Thymus (tissue), 11 donors: ENCODE results near the gene VWA3B. TPM values are rescaled to one million over a fixed set of nuclear protein-coding genes. Genes with fewer than 3 reads are reported as not detected.

Experiments used
- DNase-seq, 9 donors: peaks; one replicate each; pipeline ENCODE4 v3.0.0-alpha.2; 2013; ENCODE audit warnings: low spot score in 9 of 9, low read depth in 6 of 9, missing footprints in 1 of 9
- H3K27ac ChIP-seq, 2 donors: one replicate each; pipeline ENCODE4 v1.5.1; 2013; ENCODE audit warnings: control low read depth in 1 of 2, low read depth in 1 of 2, low read length in 1 of 2, mild to moderate bottlenecking in 1 of 2, moderate library complexity in 1 of 2
- H3K27me3 ChIP-seq, 2 donors: one replicate each; pipeline ENCODE4 v1.5.1; 2013; ENCODE audit warnings: low read length in 1 of 2; ENCODE audit not compliant: control insufficient read depth in 2 of 2, insufficient read depth in 1 of 2
- H3K36me3 ChIP-seq, 2 donors: one replicate each; pipeline ENCODE4 v1.5.1; 2013; ENCODE audit warnings: low read length in 1 of 2, mild to moderate bottlenecking in 1 of 2, moderate library complexity in 1 of 2; ENCODE audit not compliant: control insufficient read depth in 2 of 2, insufficient read depth in 2 of 2
- H3K4me1 ChIP-seq, 2 donors: one replicate each; pipeline ENCODE4 v1.5.1; 2013; ENCODE audit warnings: low read length in 2 of 2; ENCODE audit not compliant: control insufficient read depth in 2 of 2, insufficient read depth in 2 of 2
- H3K4me3 ChIP-seq, 2 donors: one replicate each; pipeline ENCODE4 v1.5.1; 2013; ENCODE audit warnings: low read length in 2 of 2, control low read depth in 1 of 2, mild to moderate bottlenecking in 1 of 2
- H3K9me3 ChIP-seq, 2 donors: one replicate each; pipeline ENCODE4 v1.5.1; 2013; ENCODE audit warnings: low read length in 1 of 2, mild to moderate bottlenecking in 1 of 2; ENCODE audit not compliant: control insufficient read depth in 2 of 2, insufficient read depth in 1 of 2
- WGBS: extraction: QIAGEN DNeasy Blood & Tissue Kit; methylation state at CpG from one replicate; pipeline ENCODE4 v1.1.7; 2013; 5-methylcytosine and 5-hydroxymethylcytosine counted together
- polyA plus RNA-seq: library from polyadenylated mRNA; stranded (reverse); fragments of 200-250 nt; gene quantifications from one replicate; pipeline ENCODE4 v1.2.3, GENCODE V29; 2013
- total RNA-seq: library from RNA; stranded (reverse); fragments of 120-200 nt; gene quantifications from one replicate; pipeline ENCODE4 v1.2.4, GENCODE V29; 2013
- donor health status: healthy.

The VWA3B gene
- total and polyA plus RNA-seq, 2 donors: 0.30 to 3.2 TPM

DNA sequence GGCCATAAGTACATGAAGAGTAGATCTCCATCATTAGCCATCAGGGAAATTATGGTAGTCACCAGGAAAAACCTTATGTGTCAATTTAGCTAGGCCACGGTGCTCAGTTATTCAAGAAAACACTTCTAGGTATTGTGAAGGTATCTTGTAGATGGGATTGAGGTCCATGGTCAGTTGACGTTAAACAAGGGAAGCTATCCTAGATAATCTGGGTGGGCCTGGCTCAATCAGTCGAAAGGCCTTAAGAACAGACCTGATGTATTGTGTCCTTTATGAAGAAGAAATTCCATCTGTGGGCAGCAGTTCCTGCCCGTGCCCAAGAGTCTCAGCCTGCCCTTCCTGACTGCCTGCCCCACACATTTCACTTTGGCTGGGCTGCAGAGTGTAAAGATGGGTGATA lies 242.6 kb downstream of the VWA3B start:
- Histone ChIP-seq H3K9me3 (no peaks in the 10 kb centered on the region), H3K36me3 (no peaks in the 10 kb centered on the region), H3K27me3 (peaks cover 0 to 5% of the 10 kb centered on the region in 2 donors), H3K27ac (no peak overlapping the region), H3K4me3 (no peak overlapping the region), H3K4me1 (no peaks in the 10 kb centered on the region)
- 91% methylated on average over 4 of the region's 4 CpGs for WGBS
- no peak for DNase-seq

- Histone ChIP-seq H3K27ac (no peak overlapping the region), H3K27me3 (peaks cover 0 to 9% of the 10 kb centered on the region in 2 donors), H3K9me3 (no peaks in the 10 kb centered on the region), H3K4me3 (no peak overlapping the region), H3K4me1 (no peaks in the 10 kb centered on the region), H3K36me3 (no peaks in the 10 kb centered on the region)
- 89% methylated on average over 5 of the region's 5 CpGs for WGBS
- DNase-seq: no peak
Observed at GRCh38 chr2:98332989-98333388, 246.0 kb downstream of the VWA3B start.

DNA sequence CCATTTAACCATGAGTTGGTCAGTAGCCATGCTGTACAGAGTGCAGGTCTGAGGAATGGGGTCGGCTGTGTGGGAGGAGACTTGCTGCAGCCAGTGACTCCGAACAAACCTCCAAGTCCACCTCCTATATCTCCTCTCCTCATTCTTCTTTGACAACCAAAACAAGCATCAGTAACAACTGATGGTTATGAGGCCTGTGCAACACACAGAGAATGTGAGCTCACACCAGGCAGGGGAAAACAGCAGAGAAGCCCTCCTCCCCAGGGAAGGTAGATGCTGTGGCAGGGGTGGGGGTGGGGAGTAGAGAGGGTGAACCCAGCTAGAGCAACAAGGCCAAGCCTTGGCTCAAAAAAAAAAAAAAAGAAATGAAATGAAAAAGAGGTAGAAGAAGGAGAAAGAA lies 247.0 kb downstream of the VWA3B start:
- Histone ChIP-seq H3K27me3 (peaks cover 0 to 9% of the 10 kb centered on the region in 2 donors), H3K4me1 (no peaks in the 10 kb centered on the region), H3K4me3 (no peak overlapping the region), H3K9me3 (no peaks in the 10 kb centered on the region), H3K27ac (no peak overlapping the region), H3K36me3 (no peaks in the 10 kb centered on the region)
- no peak for DNase-seq
- 79% methylated on average over 2 of the region's 2 CpGs for WGBS

DNA sequence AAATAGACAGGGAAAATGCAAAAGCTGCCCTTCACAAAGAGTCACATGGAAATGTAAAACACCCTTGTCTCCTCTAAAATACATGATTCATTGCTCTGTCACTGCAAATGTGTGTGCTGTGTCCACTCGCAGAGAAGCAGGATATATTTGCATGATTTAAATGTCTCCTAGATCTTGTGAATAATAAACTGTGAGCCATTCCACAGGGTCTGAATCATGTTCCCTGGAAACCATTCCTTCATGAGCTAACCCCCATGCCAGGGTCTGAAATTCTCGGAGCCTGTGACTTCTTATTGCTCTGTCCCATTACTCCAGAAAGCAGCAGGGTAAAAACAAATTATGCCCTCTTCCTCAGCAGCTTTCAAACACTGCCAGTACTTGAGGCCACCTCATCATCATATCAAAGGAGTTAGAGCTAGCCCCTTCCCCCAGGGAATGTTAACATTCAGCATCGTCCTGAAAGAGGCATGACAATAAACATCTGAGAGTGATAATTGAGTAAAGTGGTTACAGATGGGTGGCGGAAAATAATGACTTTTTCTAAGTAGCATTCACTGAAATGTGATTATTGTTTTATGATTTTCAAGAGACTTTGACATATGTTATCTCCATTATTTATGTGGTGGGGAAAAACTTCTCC lies 247.6 kb downstream of the VWA3B start:
- Histone ChIP-seq H3K4me1 (no peaks in the 10 kb centered on the region), H3K9me3 (no peaks in the 10 kb centered on the region), H3K27me3 (peaks cover 0 to 9% of the 10 kb centered on the region in 2 donors), H3K4me3 (no peak overlapping the region), H3K27ac (no peak overlapping the region), H3K36me3 (no peaks in the 10 kb centered on the region)
- WGBS: 46% methylated on average over 4 of the region's 4 CpGs
- DNase-seq: no peak

GRCh38 chr2:98335271-98335670 lies 248.3 kb downstream of the VWA3B start:
- no peak overlapping the region for H3K4me3 ChIP-seq
- H3K27ac ChIP-seq: no peak overlapping the region
- H3K36me3 ChIP-seq: no peaks in the 10 kb centered on the region
- H3K4me1 ChIP-seq: no peaks in the 10 kb centered on the region
- peaks cover 0 to 12% of the 10 kb centered on the region in 2 donors for H3K27me3 ChIP-seq
- 80% methylated on average over 3 of the region's 3 CpGs for WGBS
- DNase-seq: no peak
- no peaks in the 10 kb centered on the region for H3K9me3 ChIP-seq

- Histone ChIP-seq H3K4me1 (no peaks in the 10 kb centered on the region), H3K9me3 (peaks cover 0 to under 1% of the 10 kb centered on the region in 2 donors), H3K36me3 (no peaks in the 10 kb centered on the region), H3K27me3 (peaks cover 14 to 29% of the 10 kb centered on the region in 2 donors), H3K4me3 (no peak overlapping the region), H3K27ac (no peak overlapping the region)
- WGBS: 95% methylated on average over 2 of the region's 2 CpGs
- no peak for DNase-seq
Observed at GRCh38 chr2:98341241-98341640, 254.3 kb downstream of the VWA3B start.

GRCh38 chr2:98343285-98343684 lies 256.3 kb downstream of the VWA3B start:
- H3K27ac ChIP-seq: no peak overlapping the region
- WGBS: 83% methylated on average over 3 of the region's 3 CpGs
- no peak for DNase-seq
- H3K9me3 ChIP-seq: peaks cover 0 to 14% of the 10 kb centered on the region in 2 donors
- H3K36me3 ChIP-seq: no peaks in the 10 kb centered on the region
- H3K4me1 ChIP-seq: peaks cover 0 to 3% of the 10 kb centered on the region in 2 donors
- H3K4me3 ChIP-seq: no peak overlapping the region
- H3K27me3 ChIP-seq: peaks cover 34 to 49% of the 10 kb centered on the region in 2 donors

- Histone ChIP-seq H3K27me3 (peaks cover 42 to 66% of the 10 kb centered on the region in 2 donors), H3K27ac (no peak within 1 kb of the TSS), H3K4me3 (no peak within 1 kb of the TSS), H3K9me3 (peaks cover 0 to 14% of the 10 kb centered on the region in 2 donors), H3K4me1 (peaks cover 0 to 3% of the 10 kb centered on the region in 2 donors), H3K36me3 (no peaks in the 10 kb centered on the region)
- WGBS: 8% methylated on average over 72 of the region's 72 CpGs
- DNase-seq: peak in 7 of 9 donors; percentile 4 to 57 (median 25)
Observed at GRCh38 chr2:98346311-98347236, 259.6 kb downstream of the VWA3B start, which contains the start of gene CNGA3. Gene CNGA3 (plus strand): TSS chr2:98346456. CDS start chr2:98369976, 23,520 bp downstream.
